ENCODE measurements around the gene HES2. TPM values are rescaled to one million over a fixed set of nuclear protein-coding genes. Genes with fewer than 3 reads are reported as not detected.

HES2 gene
- total and polyA plus RNA-seq, 2 donors (not counting 1 experiment from before 2014, with no cell fraction given), result 0.50 TPM; not detected in 1

- Histone ChIP-seq H3K79me2 (ENCODE audit: control insufficient read depth, insufficient read depth, low read length) (no peaks in the 10 kb centered on the region), H3K4me2 (ENCODE audit: extremely low read depth, insufficient read depth, low read length) (no peak overlapping the region), H4K20me1 (ENCODE audit: control insufficient read depth, extremely low read depth, insufficient read depth, low read length) (no peaks in the 10 kb centered on the region), H3K27ac (ENCODE audit: insufficient read depth, low read length) (no peak overlapping the region), H3K4me1 (ENCODE audit: control insufficient read depth, extremely low read depth, insufficient read depth, low read length) (no peaks in the 10 kb centered on the region), H2AFZ (ENCODE audit: low read length) (no peak overlapping the region), H3K9ac (ENCODE audit: insufficient read depth, low read length) (no peak overlapping the region), H3K4me3 (replicated peaks in 1 of 4; ENCODE audit: control extremely low read depth in 1 of 4, insufficient read depth in 1 of 4, low read depth in 3 of 4, low read length in 4 of 4) (no peak overlapping the region), H3K27me3 (ENCODE audit: control insufficient read depth, insufficient read depth, low read length) (peaks cover 41% of the 10 kb centered on the region), H3K9me3 (ENCODE audit: control insufficient read depth, insufficient read depth, low read depth, low read length) (no peaks in the 10 kb centered on the region), H3K36me3 (ENCODE audit: control insufficient read depth, insufficient read depth, low read length) (no peaks in the 10 kb centered on the region)
- no peak for TF ChIP-seq CTCF (conservative IDR thresholded peaks at IDR 0.05 in 1 of 2, IDR thresholded peaks at IDR 0.05 in 1 of 2; ENCODE audit: low read depth in 1 of 2, low read length in 2 of 2)
- TF ChIP-seq EZH2 (IDR thresholded peaks at IDR 0.05; ENCODE audit: low read length, missing control alignments), result no peak
- no peak for DNase-seq (ENCODE audit: low read depth in 2 of 2)
Observed at GRCh38 chr1:6450005-6450450, 30.3 kb upstream of the HES2 start.

GRCh38 chr1:6448749-6449631 lies 29.3 kb upstream of the HES2 start:
- no peaks in the 10 kb centered on the region for H3K4me1 ChIP-seq (ENCODE audit: control insufficient read depth, extremely low read depth, insufficient read depth, low read length)
- no peak overlapping the region for H3K9ac ChIP-seq (ENCODE audit: insufficient read depth, low read length)
- H4K20me1 ChIP-seq (ENCODE audit: control insufficient read depth, extremely low read depth, insufficient read depth, low read length), result no peaks in the 10 kb centered on the region
- H3K9me3 ChIP-seq (ENCODE audit: control insufficient read depth, insufficient read depth, low read depth, low read length), result no peaks in the 10 kb centered on the region
- DNase-seq (ENCODE audit: low read depth in 2 of 2), result peak in 1 of 2 donors; percentile 14
- H3K4me3 ChIP-seq (replicated peaks in 1 of 4; ENCODE audit: control extremely low read depth in 1 of 4, insufficient read depth in 1 of 4, low read depth in 3 of 4, low read length in 4 of 4), result no peak overlapping the region
- no peak overlapping the region for H3K27ac ChIP-seq (ENCODE audit: insufficient read depth, low read length)
- TF ChIP-seq CTCF (conservative IDR thresholded peaks at IDR 0.05 in 1 of 2, IDR thresholded peaks at IDR 0.05 in 1 of 2; ENCODE audit: low read depth in 1 of 2, low read length in 2 of 2) (no peak), EZH2 (IDR thresholded peaks at IDR 0.05; ENCODE audit: low read length, missing control alignments) (peak; percentile 84)
- H3K79me2 ChIP-seq (ENCODE audit: control insufficient read depth, insufficient read depth, low read length), result no peaks in the 10 kb centered on the region
- H2AFZ ChIP-seq (ENCODE audit: low read length), result no peak overlapping the region
- peaks cover 35% of the 10 kb centered on the region for H3K27me3 ChIP-seq (ENCODE audit: control insufficient read depth, insufficient read depth, low read length)
- peak overlapping the region; percentile 35 for H3K4me2 ChIP-seq (ENCODE audit: extremely low read depth, insufficient read depth, low read length)
- H3K36me3 ChIP-seq (ENCODE audit: control insufficient read depth, insufficient read depth, low read length), result no peaks in the 10 kb centered on the region

GRCh38 chr1:6447818-6448748 lies 28.4 kb upstream of the HES2 start:
- H3K9ac ChIP-seq (ENCODE audit: insufficient read depth, low read length), result no peak overlapping the region
- peaks cover 35% of the 10 kb centered on the region for H3K27me3 ChIP-seq (ENCODE audit: control insufficient read depth, insufficient read depth, low read length)
- peak overlapping the region; percentile 35 for H3K4me2 ChIP-seq (ENCODE audit: extremely low read depth, insufficient read depth, low read length)
- H3K27ac ChIP-seq (ENCODE audit: insufficient read depth, low read length), result no peak overlapping the region
- H3K4me3 ChIP-seq (replicated peaks in 1 of 4; ENCODE audit: control extremely low read depth in 1 of 4, insufficient read depth in 1 of 4, low read depth in 3 of 4, low read length in 4 of 4), result no peak overlapping the region
- H4K20me1 ChIP-seq (ENCODE audit: control insufficient read depth, extremely low read depth, insufficient read depth, low read length), result no peaks in the 10 kb centered on the region
- H3K79me2 ChIP-seq (ENCODE audit: control insufficient read depth, insufficient read depth, low read length), result no peaks in the 10 kb centered on the region
- no peak overlapping the region for H2AFZ ChIP-seq (ENCODE audit: low read length)
- DNase-seq (ENCODE audit: low read depth in 2 of 2), result no peak
- TF ChIP-seq CTCF (conservative IDR thresholded peaks at IDR 0.05 in 1 of 2, IDR thresholded peaks at IDR 0.05 in 1 of 2; ENCODE audit: low read depth in 1 of 2, low read length in 2 of 2) (no peak), EZH2 (IDR thresholded peaks at IDR 0.05; ENCODE audit: low read length, missing control alignments) (peak; percentile 81)
- no peaks in the 10 kb centered on the region for H3K4me1 ChIP-seq (ENCODE audit: control insufficient read depth, extremely low read depth, insufficient read depth, low read length)
- no peaks in the 10 kb centered on the region for H3K36me3 ChIP-seq (ENCODE audit: control insufficient read depth, insufficient read depth, low read length)
- no peaks in the 10 kb centered on the region for H3K9me3 ChIP-seq (ENCODE audit: control insufficient read depth, insufficient read depth, low read depth, low read length)

Data from fibroblast of lung (primary cell).